GM19467 (cell line): ENCODE results near the gene BRD3.

Experiments
- ATAC-seq: cut with Tn5 transposase; IDR thresholded peaks from one replicate; pipeline ENCODE4 v1.9.1; 2021; ENCODE audit warnings: mild to moderate bottlenecking, moderate library complexity; ENCODE audit not compliant: unreplicated experiment

The BRD3 gene

DNA sequence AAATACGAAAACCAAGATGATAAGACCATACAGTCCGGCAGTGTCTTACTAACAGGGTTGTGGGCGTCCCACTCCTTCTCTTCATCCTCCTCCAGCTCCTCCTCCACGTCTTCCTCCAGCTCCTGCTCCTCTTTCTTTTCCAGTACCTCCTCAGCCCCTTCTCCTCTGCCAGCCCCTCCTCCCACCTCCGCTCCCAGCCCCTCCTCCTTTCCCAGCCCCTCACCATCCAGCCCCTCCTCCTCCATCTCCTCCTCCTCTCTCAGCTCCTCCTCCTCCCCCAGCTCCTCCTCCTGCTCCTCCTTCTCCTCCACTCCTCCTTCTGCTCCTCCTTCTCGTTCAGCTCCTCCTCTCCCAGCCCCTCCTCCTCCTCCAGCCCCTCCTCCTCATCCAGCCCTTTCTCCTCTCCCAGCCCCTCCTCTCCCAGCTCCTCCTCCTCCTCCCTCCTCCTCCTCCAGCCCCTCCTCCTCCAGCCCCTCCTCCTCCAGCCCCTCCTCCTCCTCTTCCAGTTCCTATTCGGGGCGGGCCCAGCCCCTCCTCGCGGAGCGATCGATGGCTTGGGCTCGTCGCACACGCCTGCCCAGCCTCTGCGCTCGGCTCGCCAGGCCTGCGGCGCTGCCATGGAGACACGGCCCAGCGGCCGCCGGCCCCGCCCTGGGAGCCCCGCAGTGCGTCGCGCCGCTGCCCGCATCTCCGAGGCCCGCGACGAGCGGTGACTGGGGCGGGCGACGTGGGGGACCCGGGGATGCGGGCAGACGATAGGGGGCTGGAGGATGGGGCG, 42.8 kb downstream of the BRD3 start, which contains the start of gene BRD3OS:
Gene BRD3OS, plus strand, starts transcription at position 654 of the 778 bp plus-strand sequence. CDS start 1,267 bp downstream, outside the sequence.
- ATAC-seq: peak; percentile 81

DNA sequence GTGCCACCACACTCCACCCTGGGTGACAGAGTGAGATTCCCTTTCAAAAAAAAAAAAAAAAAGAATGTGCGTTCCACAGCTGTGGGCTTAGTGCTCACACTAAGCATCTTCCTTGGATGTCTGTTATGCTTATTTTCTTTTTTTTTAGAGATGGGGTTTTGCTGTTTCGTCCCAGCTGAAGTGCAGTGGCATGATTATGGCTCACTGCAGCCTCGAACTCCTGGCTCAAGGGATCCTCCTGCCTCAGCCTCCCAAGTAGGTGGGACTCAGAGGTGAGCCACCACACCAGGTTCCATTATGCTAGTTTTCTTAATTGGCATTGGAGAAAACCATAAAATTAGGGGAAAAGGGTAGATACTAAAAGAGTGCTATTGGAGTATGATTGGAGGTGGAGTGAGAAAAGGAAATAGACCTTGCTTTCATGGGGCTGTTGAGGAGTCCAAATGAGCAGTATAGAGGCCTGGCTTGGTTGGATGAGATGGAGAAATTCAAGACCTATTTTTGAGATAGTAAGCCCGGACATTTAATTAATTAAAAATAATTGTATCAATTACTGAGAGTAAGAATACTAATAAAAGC, 43.5 kb downstream of the BRD3 start:
- no peak for ATAC-seq

DNA sequence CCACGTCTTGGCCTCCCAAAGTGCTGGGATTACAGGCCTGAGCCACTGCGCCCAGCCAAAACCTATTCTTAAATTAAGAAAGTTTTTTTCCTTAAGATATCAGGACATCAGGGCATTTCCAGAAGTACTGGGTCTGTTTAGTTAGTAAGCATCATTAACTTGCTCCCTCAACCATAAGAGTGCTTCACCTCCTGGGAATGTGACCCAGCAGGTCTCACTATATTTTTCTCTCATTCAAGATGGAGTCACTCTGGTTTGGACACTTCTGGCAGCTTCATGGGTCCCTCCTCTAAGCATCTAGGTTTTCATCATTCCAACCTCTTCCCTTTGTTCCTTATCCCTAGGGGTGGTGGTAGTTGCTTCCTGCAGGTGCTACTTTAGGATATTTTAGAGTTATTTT, 52.9 kb downstream of the BRD3 start:
- no peak for ATAC-seq

DNA sequence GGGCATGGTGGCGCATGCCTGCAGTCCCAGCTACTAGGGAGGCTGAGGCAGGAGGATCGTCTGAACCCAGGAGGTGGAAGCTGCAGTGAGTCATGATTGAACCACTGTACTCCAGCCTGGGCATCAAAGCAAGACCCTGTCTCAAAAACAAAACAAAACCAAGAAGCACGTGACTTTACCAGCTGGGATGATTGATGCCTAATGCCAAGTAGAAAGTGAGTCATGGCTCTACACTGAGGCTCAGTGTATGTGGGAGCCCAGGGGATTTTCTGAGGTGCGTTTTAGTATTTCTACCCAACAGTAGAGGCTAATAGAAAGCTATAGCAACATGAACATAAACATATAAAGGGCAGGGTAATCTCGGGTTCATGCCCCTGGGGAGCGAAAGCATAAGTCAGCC, 56.4 kb downstream of the BRD3 start:
- no peak for ATAC-seq

DNA sequence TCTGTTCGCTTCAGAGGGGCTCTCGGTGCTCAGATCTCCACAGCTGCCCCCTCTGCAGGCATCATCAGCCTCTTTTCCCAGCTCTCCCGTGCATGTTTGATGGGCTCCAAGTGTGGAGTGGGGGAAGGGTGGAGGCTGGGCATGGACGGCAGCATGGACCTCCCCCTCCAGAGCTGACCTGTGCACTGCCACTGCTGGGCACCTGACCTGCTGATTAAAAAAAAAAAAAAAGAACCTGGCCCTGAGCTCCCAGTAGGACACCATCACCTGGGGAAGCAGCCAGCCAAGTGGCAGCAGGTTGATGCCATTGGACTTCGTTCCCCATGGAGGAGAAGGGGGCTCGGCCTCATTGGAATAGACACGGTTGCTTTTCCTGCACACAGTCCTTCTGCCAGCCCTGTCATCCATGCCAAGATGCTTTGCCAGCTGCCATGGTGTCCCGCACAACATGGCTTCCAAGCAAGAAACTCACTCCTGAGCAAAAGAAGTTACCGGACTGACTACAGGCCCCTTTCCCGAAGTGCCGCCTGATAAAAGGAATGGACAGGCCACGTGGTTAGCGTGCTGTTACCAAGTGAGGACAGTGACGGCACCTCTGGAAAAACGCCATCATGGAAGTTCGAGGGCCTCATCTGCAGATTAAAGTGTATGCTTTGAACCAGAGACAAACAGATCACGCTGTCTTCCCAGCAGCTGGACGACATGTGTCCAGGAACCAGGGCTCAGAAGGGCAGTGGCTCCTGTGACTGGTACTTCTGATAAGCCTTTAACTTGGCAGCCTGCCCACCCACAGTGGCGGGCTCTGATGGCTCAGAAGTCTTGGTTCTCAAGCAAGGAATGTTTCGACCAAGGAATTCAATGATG, 57.3 kb downstream of the BRD3 start:
- no peak for ATAC-seq

DNA sequence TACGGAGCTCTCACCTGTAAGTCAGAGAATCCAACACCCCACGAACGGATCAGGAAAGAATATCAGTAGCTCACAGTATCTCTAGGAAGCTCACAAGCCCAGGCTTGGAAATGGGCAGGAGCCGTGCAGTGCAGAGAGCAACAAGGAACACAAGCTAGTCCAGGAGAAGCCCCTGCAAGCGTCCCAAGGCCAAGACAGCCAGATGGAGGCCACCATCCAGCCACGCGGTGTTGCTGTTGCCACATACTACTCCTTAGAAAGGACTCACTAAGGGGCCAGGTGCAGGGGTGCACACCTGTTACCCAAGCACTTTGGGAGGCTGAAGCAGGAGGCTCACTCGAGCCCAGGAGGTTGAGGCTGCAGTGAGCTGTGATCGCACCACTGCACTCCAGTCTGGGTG, 60.3 kb downstream of the BRD3 start:
- no peak for ATAC-seq

DNA sequence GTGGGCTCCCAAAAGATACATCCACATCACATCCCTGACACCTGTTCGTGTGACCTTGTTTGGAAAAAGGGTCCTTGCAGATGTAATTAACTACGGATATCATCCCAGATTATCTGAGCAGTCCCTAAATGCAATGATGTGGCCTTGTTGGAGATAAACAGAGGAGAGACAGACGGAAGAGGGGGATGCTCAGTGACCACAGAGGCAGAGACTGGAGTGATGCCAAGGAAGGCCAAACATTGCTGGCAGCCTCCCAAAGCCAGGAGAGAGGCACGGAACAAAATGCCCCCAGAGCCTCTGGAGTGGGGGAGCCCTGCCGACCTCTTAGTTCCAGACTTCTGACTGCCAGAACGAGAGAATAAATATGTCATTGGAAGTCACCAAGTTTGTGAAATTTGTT, 60.7 kb downstream of the BRD3 start:
- ATAC-seq: no peak

DNA sequence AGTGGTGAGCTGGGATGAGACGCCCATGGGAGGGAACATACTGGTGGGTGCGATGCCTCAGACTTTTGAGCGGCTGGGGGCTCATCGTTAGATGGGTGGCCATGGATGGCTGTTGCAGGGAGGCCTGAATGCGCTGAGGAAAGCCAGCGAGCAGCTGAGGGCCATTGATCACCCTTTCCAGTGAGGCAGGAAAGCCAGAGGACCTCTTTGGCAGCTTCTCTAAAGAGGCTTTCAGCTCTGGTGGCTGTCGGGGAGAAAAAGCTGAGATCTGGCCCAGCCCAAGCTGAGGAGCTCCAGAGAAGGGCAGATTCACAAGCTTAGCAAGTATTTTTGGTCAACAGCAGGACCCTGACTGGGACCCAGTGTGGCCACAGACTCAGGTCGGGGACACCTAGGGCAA, 62.4 kb downstream of the BRD3 start:
- ATAC-seq: no peak

DNA sequence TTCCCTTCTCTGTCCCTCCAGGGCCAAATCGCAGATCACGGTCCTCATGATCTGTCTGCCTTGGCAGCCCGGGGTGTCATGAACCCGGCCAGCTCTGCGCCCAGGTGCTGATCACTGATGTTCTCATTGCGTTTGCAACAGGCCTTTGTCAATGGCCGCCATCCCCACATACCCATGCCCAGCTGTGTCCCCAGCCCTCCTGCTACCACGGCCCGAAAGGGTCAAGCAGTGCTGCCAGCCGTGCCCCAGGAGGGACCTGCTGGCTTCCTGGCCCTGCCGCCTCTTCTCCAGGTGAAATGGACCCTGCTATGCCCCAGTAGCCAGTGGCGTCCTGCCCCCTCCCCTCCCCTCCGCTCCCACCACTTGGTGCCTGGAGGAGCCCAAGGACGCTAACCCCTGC, 62.9 kb downstream of the BRD3 start:
- no peak for ATAC-seq

DNA sequence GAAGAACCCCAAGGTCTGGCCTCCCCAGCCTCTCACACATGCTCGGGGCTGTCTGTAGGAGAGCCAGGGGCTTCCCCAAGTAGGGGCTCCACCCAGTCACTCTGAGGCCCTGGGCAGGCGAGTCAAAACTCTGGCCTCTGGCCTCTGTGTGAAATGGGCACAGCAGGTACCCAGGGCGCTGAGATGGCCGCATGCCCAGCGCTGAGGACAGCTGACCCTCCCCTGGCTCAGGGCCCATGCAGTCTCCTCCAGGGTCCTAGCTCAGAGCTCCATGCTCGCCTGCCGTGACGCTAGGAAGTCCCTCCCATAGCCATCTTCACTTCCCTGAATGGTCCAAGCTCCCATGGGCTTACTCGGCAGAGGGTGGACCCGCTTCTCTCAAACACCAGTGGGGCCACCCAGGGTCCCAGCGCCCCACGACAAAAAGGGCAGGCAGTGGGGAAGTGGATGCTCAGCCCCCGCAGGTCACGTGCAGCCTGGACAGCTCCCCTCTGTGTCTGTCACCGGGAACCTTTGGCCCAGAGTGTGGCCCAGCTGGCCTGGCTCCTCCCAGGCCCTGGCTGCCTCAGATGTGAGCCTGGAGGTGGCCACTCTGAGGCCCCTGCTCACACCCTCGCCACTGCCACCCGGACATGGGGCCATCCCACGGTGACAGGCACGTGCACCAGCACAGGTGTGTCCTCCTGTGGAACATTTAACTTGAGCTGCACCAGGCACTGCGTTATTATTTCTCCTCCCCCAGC, 63.5 kb downstream of the BRD3 start:
- no peak for ATAC-seq

DNA sequence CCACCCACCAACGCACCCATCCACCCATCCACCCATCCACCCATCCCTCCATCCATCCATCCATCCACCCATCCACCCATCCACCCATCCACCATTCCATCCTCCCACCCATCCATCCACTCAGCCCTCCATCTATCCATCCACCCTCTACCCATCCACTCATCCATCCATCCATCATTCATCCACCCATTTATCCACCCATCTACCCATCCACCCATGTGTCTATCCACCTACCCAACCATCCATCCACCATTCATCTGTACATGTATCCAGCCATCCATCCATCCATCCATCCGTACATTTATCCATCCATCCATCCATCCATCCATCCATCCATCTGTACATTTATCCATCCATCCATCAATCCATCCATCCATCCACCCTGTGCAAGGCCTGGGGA, 64.6 kb downstream of the BRD3 start:
- ATAC-seq: no peak

DNA sequence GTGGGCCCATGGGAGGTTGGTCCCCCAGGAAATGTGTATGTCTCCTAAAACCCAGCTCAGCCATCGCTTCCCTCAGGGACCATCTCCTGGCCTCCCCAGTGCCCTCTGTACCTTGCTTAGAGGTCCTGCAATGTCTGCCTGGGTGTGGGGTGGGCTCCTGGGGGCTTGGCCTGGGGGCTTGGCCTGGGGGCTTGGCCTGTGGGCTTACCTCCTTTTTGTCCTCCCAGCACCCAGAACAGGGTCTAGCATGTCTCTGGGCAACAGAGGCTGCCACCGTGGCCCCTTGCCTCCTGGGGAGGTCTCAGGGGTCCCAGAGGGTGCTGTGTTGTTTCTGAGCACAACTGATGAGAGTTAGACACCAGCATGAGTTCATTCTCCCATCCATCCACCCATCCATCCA, 65.0 kb downstream of the BRD3 start:
- no peak for ATAC-seq

DNA sequence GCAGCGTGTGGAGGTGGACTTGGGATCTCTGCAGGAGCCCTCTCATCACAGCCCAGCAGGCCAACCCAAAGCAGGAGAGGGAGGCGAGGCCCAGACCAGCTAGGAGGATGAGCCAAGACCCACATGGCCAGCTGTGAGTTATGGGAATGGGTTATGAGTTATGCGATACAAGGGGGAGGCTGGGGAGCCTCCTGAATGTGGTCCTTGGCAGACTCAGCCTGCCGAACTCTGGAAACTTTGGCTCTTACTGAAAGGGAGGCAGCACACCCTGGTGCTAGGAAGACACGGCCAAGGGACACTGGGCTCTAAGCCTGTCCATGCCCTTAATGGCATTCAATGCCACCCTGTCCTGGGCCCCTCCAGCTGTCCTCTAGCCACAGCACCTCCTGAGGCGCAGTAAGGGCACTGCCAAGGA, 68.0 kb downstream of the BRD3 start:
- no peak for ATAC-seq

DNA sequence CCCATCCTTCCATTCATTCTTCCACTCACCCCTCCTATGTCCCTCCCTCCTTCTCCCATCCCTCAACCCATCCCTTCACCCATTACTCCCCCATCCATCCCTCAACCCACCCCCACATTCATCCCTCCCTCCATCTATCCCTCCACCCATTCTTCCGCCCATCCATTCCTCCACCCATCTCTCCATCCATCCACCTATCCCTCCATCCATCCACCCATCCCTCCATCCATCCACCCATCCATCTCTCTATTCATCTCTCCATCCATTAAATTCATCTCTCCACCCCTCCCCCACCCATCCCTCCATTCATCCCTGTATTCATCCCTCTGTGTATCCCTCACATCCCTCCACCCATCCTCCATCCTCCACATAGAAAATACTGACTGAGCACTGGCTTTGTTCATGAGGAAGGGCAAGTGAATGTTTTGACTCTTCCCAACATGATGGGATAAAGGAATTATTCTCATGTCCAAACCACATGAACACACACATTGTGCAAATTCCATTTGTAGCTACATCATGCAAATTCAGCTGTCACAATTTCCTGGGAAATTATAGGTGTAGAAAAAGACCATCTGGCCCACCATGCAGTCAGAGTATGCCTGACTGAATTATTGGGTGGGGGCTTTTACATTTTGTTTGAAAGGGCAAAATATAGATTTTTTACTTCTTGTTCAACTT, 68.8 kb downstream of the BRD3 start:
- no peak for ATAC-seq

DNA sequence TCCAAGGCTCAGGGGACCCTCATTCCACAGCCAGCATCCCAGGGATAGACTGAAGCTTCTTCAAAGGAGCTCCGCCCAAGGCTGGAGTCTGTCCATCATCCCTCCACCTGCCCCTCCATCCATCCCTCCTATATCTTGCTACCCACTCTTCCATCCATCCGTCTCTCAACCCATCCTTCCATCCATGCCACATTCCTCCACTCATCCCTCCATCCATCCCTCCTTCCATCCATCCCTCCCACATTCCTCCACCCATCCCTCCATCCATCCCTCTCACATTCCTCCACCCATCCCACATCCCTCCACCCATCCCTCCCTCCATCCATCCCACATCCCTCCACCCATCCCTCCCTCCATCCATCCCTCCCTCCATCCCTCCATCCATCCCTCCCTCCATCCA, 70.2 kb downstream of the BRD3 start:
- no peak for ATAC-seq

DNA sequence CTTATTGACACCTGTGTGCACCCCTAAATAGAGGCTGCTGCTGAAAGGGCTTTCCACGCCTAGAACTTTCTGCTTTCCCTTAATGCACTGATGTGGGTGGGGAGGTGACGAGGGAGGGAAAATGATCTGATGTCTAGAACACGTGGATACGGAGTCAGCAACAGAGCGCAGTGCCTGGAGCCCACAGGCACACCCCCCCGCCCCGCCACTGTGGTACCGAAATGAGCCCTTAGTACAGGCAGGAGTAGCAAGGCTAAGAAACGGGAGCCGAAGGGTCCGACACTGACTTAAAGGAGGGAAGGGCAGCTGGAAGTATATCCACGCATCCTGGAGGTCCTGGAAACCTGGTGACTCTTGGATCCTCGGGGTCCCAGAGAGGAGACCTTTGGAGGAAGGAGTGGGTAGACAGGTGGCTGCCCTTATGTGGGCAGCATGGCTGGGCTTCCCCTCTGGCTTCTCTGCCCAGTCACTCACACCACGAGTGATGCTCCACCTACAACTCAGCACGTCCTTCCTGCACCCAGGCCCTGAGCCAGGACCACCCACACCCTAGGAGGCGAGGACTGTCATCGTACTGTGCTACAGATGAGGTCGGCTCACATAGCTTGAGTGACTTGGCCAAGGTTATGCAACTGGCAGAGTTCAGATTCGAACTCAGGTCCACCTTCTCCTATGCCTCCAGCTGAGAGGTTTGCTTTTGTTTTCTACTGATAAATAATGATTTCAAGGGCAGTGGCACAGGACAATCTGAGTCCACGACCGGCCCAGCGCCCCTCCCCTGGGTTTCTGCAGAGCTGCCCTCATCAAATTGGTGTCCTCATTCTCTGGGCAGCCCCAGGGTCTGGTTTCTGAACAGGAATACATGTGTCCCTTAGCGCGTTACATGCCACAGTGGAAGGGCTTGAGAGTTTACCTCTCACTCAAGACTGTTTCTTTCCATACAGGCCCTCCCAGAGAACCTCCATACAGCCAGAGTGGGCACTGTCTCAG, 71.0 kb downstream of the BRD3 start:
- no peak for ATAC-seq

DNA sequence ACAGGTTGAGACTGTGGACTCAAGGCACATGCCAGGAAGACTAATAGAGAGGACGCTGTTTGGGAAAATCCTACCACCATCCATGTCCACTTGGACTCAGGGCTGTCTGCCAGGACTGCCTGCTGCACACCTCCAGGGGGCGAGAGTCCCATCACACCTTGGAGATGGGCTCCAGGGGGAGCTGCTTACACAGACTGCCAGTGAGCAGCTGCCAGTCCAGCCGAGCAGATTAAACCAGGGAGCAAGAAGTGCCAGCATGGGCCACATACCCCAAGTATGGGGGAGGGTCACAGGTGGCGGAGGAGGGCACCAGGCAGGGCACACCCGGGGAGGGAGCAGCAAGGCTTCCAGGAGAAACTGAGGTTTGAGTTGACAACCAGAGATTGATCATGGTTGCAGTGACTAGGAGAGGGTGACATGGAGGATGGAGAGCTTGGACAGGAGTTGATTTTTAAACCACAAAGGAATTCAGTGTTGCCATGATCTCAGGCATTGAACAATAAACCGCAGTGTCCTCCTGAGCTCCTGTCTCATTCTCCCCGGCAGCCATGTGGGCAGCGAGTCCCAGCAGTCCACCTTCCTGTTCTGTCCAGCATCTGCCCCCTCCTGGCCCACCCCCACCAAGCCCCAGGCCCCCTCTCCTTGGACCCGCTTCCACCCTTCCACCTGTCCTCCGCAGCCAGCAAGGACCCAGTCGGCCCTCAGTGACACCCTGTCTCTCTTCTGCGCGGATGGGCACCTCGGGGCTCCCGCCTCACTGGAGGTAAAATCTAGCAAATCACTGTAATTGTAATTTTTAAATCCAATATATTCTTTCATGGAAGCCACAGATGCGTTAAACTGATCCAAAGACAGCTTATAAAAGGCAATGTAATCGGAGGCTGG, 72.6 kb downstream of the BRD3 start:
- ATAC-seq: no peak

DNA sequence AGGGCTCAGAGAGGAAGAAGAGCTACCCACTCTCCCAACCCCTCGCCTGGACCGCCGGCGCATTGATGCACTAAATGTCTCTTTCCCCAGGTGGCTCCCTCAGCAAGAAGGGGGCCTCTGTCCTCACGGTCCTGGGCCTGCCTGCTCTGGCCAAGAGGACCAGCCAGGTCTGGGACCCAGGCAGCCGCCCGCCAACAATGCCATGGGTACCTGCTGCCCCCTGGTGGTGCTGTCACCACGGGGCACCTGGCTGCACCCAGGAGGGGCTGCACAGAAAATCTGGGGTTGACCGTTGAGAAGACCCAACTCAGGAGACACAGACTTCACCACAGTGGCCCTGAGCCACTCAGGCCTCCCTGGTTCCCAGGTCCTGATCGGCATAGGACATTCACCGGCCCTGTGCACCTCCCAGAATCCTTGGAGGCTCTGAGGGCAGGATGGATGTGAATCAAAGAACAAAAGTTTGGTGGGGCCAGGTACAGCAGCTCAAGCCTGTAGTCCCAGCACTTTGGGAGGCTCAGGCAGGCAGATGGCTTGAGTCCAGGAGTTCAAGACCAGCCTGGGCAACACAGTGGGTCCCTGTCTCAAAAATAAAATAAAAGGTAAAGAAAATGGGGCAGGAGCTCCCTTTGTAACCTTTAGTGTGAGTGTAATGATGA, 73.3 kb downstream of the BRD3 start:
- ATAC-seq: no peak
